Suprapubic skin (tissue), 3 donors: ENCODE data around the gene PLPP1.

Experiments
- CTCF ChIP-seq, 2 donors: fragments of 200-600 bp in 1 of 2; fragments of 450-650 bp in 1 of 2; sonication (generic) in 1 of 2; IDR thresholded peaks; one replicate each; pipeline ENCODE4 v1.5.1; 2016 to 2019; ENCODE audit warnings: antibody characterized with exemption in 2 of 2, mild to moderate bottlenecking in 1 of 2, moderate library complexity in 1 of 2
- EP300 ChIP-seq: sonication (generic); formaldehyde crosslinking; IDR thresholded peaks from one replicate; pipeline ENCODE4 v1.6.1; 2017; ENCODE audit warnings: antibody characterized with exemption

- TF ChIP-seq CTCF (IDR thresholded peaks at IDR 0.05) (no peak), EP300 (no peak)
Measured at GRCh38 chr5:55502759-55503158, 32.0 kb downstream of the PLPP1 start.
